Fibroblast of lung (primary cell): ENCODE results near the gene EEIG2. TPM values are rescaled to one million over a fixed set of nuclear protein-coding genes. Genes with fewer than 3 reads are reported as not detected.

ENCODE experiments used
- DNase-seq, 2 donors: peaks; one replicate each; pipeline versions ENCODE4 v3.0.0 to v3.0.0-alpha.2; 2010; ENCODE audit warnings: low read depth in 2 of 2
- H2AFZ ChIP-seq: 2 replicates; pipeline ENCODE4 v1.5.1; 2012; ENCODE audit warnings: low read length, control low read depth, inconsistent platforms
- H3K27ac ChIP-seq: 2 replicates; pipeline ENCODE4 v1.5.1; 2011; ENCODE audit warnings: low read length, control low read depth; ENCODE audit not compliant: insufficient read depth
- H3K27me3 ChIP-seq: 2 replicates; pipeline ENCODE4 v1.5.1; 2011; ENCODE audit warnings: mild to moderate bottlenecking, low read length; ENCODE audit not compliant: control insufficient read depth, insufficient read depth
- H3K36me3 ChIP-seq: 2 replicates; pipeline ENCODE4 v1.5.1; 2011; ENCODE audit warnings: low read length; ENCODE audit not compliant: control insufficient read depth, insufficient read depth
- H3K4me1 ChIP-seq: 2 replicates; pipeline ENCODE4 v1.5.1; 2011; ENCODE audit warnings: low read length; ENCODE audit not compliant: control insufficient read depth, insufficient read depth; ENCODE audit errors: extremely low read depth
- H3K4me2 ChIP-seq: 2 replicates; pipeline ENCODE4 v1.5.1; 2011; ENCODE audit warnings: low read length, control low read depth; ENCODE audit not compliant: insufficient read depth; ENCODE audit errors: extremely low read depth
- H3K4me3 ChIP-seq, 4 experiments: fragments of 200-600 bp in 1 of 4; sonication (generic) in 1 of 4; replicated peaks in 1 of 4; 2 replicates each; pipeline ENCODE4 v1.5.1; 2011 to 2016; ENCODE audit warnings: low read length in 4 of 4, low read depth in 3 of 4, mild to moderate bottlenecking in 3 of 4, control low read depth in 2 of 4, inconsistent platforms in 1 of 4, mixed read lengths in 1 of 4; ENCODE audit not compliant: insufficient read depth in 1 of 4; ENCODE audit errors: control extremely low read depth in 1 of 4
- H3K79me2 ChIP-seq: 2 replicates; pipeline ENCODE4 v1.5.1; 2012; ENCODE audit warnings: mild to moderate bottlenecking, low read length, inconsistent platforms; ENCODE audit not compliant: control insufficient read depth, insufficient read depth
- H3K9ac ChIP-seq: 2 replicates; pipeline ENCODE4 v1.5.1; 2011; ENCODE audit warnings: mild to moderate bottlenecking, low read length, control low read depth; ENCODE audit not compliant: insufficient read depth
- H3K9me3 ChIP-seq: 2 replicates; pipeline ENCODE4 v1.5.1; 2012; ENCODE audit warnings: low read depth, low read length; ENCODE audit not compliant: control insufficient read depth, insufficient read depth
- H4K20me1 ChIP-seq: 2 replicates; pipeline ENCODE4 v1.5.1; 2011; ENCODE audit warnings: low read length; ENCODE audit not compliant: control insufficient read depth, insufficient read depth; ENCODE audit errors: extremely low read depth
- CTCF ChIP-seq, 2 donors: IDR thresholded peaks in 1 of 2; conservative IDR thresholded peaks in 1 of 2; 1 replicate in 1 of 2; 2 replicates in 1 of 2; pipeline ENCODE4 v1.5.1; 2011 to 2012; ENCODE audit warnings: low read length in 2 of 2, control low read depth in 1 of 2, inconsistent platforms in 1 of 2, low read depth in 1 of 2, mild to moderate bottlenecking in 1 of 2
- EZH2 ChIP-seq: IDR thresholded peaks from 2 replicates; pipeline ENCODE4 v1.5.1; 2012; ENCODE audit warnings: low read length, control low read depth, mild to moderate bottlenecking; ENCODE audit errors: missing control alignments
- polyA plus RNA-seq, 2 donors: library from polyadenylated mRNA; depleted of rRNA in 1 of 2; stranded (reverse) in 1 of 2; unstranded in 1 of 2; fragments of >200 nt; gene quantifications; 2 replicates each; pipeline ENCODE4 v1.2.1, GENCODE V29; 2011 to 2012; ENCODE audit warnings: missing spikeins in 1 of 2
- total RNA-seq: library from RNA; depleted of rRNA; stranded (reverse); fragments of >200 nt; gene quantifications from 2 replicates; pipeline ENCODE4 v1.2.1, GENCODE V29; 2014

The EEIG2 gene
- total and polyA plus RNA-seq, 2 donors (not counting 1 experiment from before 2014, with no cell fraction given), result 13.7 to 18.5 TPM

- H3K4me3 ChIP-seq, result no peak overlapping the region
- no peak overlapping the region for H3K27ac ChIP-seq
- H3K9me3 ChIP-seq, result no peaks in the 10 kb centered on the region
- peaks cover 16% of the 10 kb centered on the region for H3K79me2 ChIP-seq
- H2AFZ ChIP-seq, result no peak overlapping the region
- no peaks in the 10 kb centered on the region for H3K36me3 ChIP-seq
- peak in 1 of 2 donors; percentile 22 for DNase-seq
- TF ChIP-seq EZH2, result no peak
- TF ChIP-seq CTCF (conservative IDR thresholded peaks at IDR 0.05 in 1 of 2, IDR thresholded peaks at IDR 0.05 in 1 of 2; ENCODE audit: low read depth in 1 of 2, low read length in 2 of 2), result no peak
- peaks cover 7% of the 10 kb centered on the region for H3K4me1 ChIP-seq
- H3K27me3 ChIP-seq, result no peaks in the 10 kb centered on the region
- H3K9ac ChIP-seq, result no peak overlapping the region
- H4K20me1 ChIP-seq, result no peaks in the 10 kb centered on the region
- H3K4me2 ChIP-seq, result no peak overlapping the region
These were observed 24.5 kb downstream of the EEIG2 start for GRCh38 chr1:108584428-108584856.

DNA sequence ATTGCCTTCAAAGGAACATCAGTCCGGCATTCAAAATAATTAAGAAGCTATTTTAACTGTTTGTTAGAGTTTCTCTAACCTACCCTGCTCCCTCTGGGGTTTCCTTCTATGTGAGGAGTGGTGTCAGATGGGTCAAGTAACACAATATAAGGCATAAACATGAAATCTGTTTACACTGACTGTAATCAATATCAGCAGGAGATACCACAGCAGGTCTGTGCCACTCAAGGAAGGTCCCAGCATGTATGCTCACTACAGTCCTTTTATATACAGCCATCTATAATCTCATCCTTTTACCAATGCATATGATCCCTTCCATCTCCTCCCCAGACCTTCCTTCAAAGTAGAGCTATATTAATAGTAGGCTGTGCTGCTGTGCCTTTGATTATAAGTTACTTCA is 25.4 kb downstream of the EEIG2 start:
- TF ChIP-seq EZH2 (no peak), CTCF (conservative IDR thresholded peaks at IDR 0.05 in 1 of 2, IDR thresholded peaks at IDR 0.05 in 1 of 2; ENCODE audit: low read depth in 1 of 2, low read length in 2 of 2) (no peak)
- peak overlapping the region; percentile 29 for H3K4me2 ChIP-seq
- H3K27ac ChIP-seq, result no peak overlapping the region
- no peaks in the 10 kb centered on the region for H3K27me3 ChIP-seq
- H3K9ac ChIP-seq, result no peak overlapping the region
- H4K20me1 ChIP-seq, result no peaks in the 10 kb centered on the region
- peaks cover 12% of the 10 kb centered on the region for H3K4me1 ChIP-seq
- H2AFZ ChIP-seq, result no peak overlapping the region
- peaks cover 17% of the 10 kb centered on the region for H3K79me2 ChIP-seq
- no peaks in the 10 kb centered on the region for H3K36me3 ChIP-seq
- H3K9me3 ChIP-seq, result no peaks in the 10 kb centered on the region
- no peak overlapping the region for H3K4me3 ChIP-seq
- no peak for DNase-seq

DNA sequence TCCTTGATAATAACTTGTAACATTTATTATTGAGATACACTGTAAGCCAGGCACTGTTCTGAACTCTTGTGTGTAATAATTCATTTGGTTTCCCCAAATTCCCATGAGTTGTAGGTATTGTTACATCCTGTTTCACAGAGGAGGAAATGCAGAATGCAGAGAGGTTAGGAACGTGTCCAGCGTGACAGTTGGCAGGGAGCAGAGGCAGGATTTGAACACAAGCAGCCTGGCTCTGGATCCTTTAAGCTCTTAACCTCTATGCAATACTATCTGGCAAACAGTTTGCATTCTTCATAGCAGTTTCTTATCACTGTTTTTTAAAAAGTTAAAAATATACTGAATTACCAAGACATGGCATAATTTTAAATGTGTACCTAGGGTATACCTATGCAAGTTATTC is 30.5 kb downstream of the EEIG2 start:
- H3K4me3 ChIP-seq, result peak overlapping the region in 1 of 4 experiments; percentile 11
- H3K27me3 ChIP-seq, result no peaks in the 10 kb centered on the region
- peak overlapping the region; percentile 88 for H3K27ac ChIP-seq
- no peaks in the 10 kb centered on the region for H4K20me1 ChIP-seq
- peak overlapping the region; percentile 39 for H3K9ac ChIP-seq
- H2AFZ ChIP-seq, result no peak overlapping the region
- H3K79me2 ChIP-seq, result peaks cover 16% of the 10 kb centered on the region
- peak; percentile 27 to 55 for DNase-seq
- peak overlapping the region; percentile 64 for H3K4me2 ChIP-seq
- no peaks in the 10 kb centered on the region for H3K9me3 ChIP-seq
- TF ChIP-seq CTCF (conservative IDR thresholded peaks at IDR 0.05 in 1 of 2, IDR thresholded peaks at IDR 0.05 in 1 of 2; ENCODE audit: low read depth in 1 of 2, low read length in 2 of 2) (no peak), EZH2 (no peak)
- no peaks in the 10 kb centered on the region for H3K36me3 ChIP-seq
- peaks cover 13% of the 10 kb centered on the region for H3K4me1 ChIP-seq
